ENCODE measurements around the gene FRMD1.

FRMD1 gene

GRCh38 chr6:168090706-168091105 is 11.7 kb upstream of the FRMD1 start:
- H3K4ac ChIP-seq (ENCODE audit: low read depth, low read length): no peak overlapping the region
- no peak overlapping the region for H3K4me2 ChIP-seq (ENCODE audit: low read length)
- no peaks in the 10 kb centered on the region for H3K79me2 ChIP-seq (ENCODE audit: control insufficient read depth, insufficient read depth, low read length)
- no peak overlapping the region for H3K4me3 ChIP-seq (ENCODE audit: low read length)
- H3K79me1 ChIP-seq (ENCODE audit: low read length): no peaks in the 10 kb centered on the region
- H2BK15ac ChIP-seq (replicated peaks; ENCODE audit: low read depth): no peak overlapping the region
- WGBS (ENCODE audit: extremely low coverage, insufficient coverage, low lambda C conversion rate): no CpG with 5 or more reads among the region's 17 CpGs
- H3K56ac ChIP-seq (ENCODE audit: low read length): no peak overlapping the region
- no peak overlapping the region for H2AK5ac ChIP-seq (ENCODE audit: low read length)
- no peaks in the 10 kb centered on the region for H3K4me1 ChIP-seq (ENCODE audit: control insufficient read depth, low read depth, low read length)
- H3K9ac ChIP-seq (ENCODE audit: low read length): no peak overlapping the region
- H2BK120ac ChIP-seq (ENCODE audit: low read depth, low read length): no peak overlapping the region
- no peak overlapping the region for H2BK5ac ChIP-seq (ENCODE audit: low read length)
- H3K18ac ChIP-seq (ENCODE audit: low read length): no peak overlapping the region
- no peaks in the 10 kb centered on the region for H3K27me3 ChIP-seq (ENCODE audit: insufficient read depth, low read length, poor library complexity)
- no peak overlapping the region for H4K8ac ChIP-seq (ENCODE audit: low read depth, low read length)
- no peak for DNase-seq
- no peak overlapping the region for H4K5ac ChIP-seq (ENCODE audit: low read length)
- no peaks in the 10 kb centered on the region for H3K36me3 ChIP-seq (ENCODE audit: control insufficient read depth, insufficient read depth, low read length)
- no peak overlapping the region for H3K23ac ChIP-seq (ENCODE audit: low read length)
- H3K27ac ChIP-seq (ENCODE audit: low read depth, low read length): no peak overlapping the region

GRCh38 chr6:168090064-168090690 is 11.2 kb upstream of the FRMD1 start:
- Histone ChIP-seq H4K8ac (ENCODE audit: low read depth, low read length) (no peak overlapping the region), H3K18ac (ENCODE audit: low read length) (no peak overlapping the region), H3K56ac (ENCODE audit: low read length) (no peak overlapping the region), H3K9ac (ENCODE audit: low read length) (no peak overlapping the region), H2BK5ac (ENCODE audit: low read length) (no peak overlapping the region), H3K4me1 (ENCODE audit: control insufficient read depth, low read depth, low read length) (no peaks in the 10 kb centered on the region), H2BK15ac (replicated peaks; ENCODE audit: low read depth) (no peak overlapping the region), H3K79me2 (ENCODE audit: control insufficient read depth, insufficient read depth, low read length) (no peaks in the 10 kb centered on the region), H3K79me1 (ENCODE audit: low read length) (no peaks in the 10 kb centered on the region), H3K36me3 (ENCODE audit: control insufficient read depth, insufficient read depth, low read length) (no peaks in the 10 kb centered on the region), H3K4ac (ENCODE audit: low read depth, low read length) (no peak overlapping the region), H3K23ac (ENCODE audit: low read length) (no peak overlapping the region), H3K4me3 (ENCODE audit: low read length) (no peak overlapping the region), H3K27ac (ENCODE audit: low read depth, low read length) (no peak overlapping the region), H4K5ac (ENCODE audit: low read length) (no peak overlapping the region), H3K27me3 (ENCODE audit: insufficient read depth, low read length, poor library complexity) (no peaks in the 10 kb centered on the region), H2AK5ac (ENCODE audit: low read length) (no peak overlapping the region), H2BK120ac (ENCODE audit: low read depth, low read length) (no peak overlapping the region), H3K4me2 (ENCODE audit: low read length) (no peak overlapping the region)
- no CpG with 5 or more reads among the region's 16 CpGs for WGBS (ENCODE audit: extremely low coverage, insufficient coverage, low lambda C conversion rate)
- DNase-seq: no peak

GRCh38 chr6:168089186-168090063 is 10.4 kb upstream of the FRMD1 start:
- Histone ChIP-seq H3K27me3 (ENCODE audit: insufficient read depth, low read length, poor library complexity) (no peaks in the 10 kb centered on the region), H2BK5ac (ENCODE audit: low read length) (no peak overlapping the region), H4K8ac (ENCODE audit: low read depth, low read length) (no peak overlapping the region), H3K79me2 (ENCODE audit: control insufficient read depth, insufficient read depth, low read length) (no peaks in the 10 kb centered on the region), H3K9ac (ENCODE audit: low read length) (no peak overlapping the region), H3K4me3 (ENCODE audit: low read length) (no peak overlapping the region), H4K5ac (ENCODE audit: low read length) (no peak overlapping the region), H3K27ac (ENCODE audit: low read depth, low read length) (no peak overlapping the region), H3K56ac (ENCODE audit: low read length) (no peak overlapping the region), H3K36me3 (ENCODE audit: control insufficient read depth, insufficient read depth, low read length) (no peaks in the 10 kb centered on the region), H3K4ac (ENCODE audit: low read depth, low read length) (no peak overlapping the region), H3K23ac (ENCODE audit: low read length) (no peak overlapping the region), H3K4me1 (ENCODE audit: control insufficient read depth, low read depth, low read length) (no peaks in the 10 kb centered on the region), H2BK120ac (ENCODE audit: low read depth, low read length) (no peak overlapping the region), H2BK15ac (replicated peaks; ENCODE audit: low read depth) (no peak overlapping the region), H2AK5ac (ENCODE audit: low read length) (no peak overlapping the region), H3K79me1 (ENCODE audit: low read length) (no peaks in the 10 kb centered on the region), H3K4me2 (ENCODE audit: low read length) (no peak overlapping the region), H3K18ac (ENCODE audit: low read length) (no peak overlapping the region)
- no CpG with 5 or more reads among the region's 34 CpGs for WGBS (ENCODE audit: extremely low coverage, insufficient coverage, low lambda C conversion rate)
- DNase-seq: no peak

- Histone ChIP-seq H3K4ac (ENCODE audit: low read depth, low read length) (no peak overlapping the region), H3K56ac (ENCODE audit: low read length) (peak overlapping the region; percentile 49), H3K79me2 (ENCODE audit: control insufficient read depth, insufficient read depth, low read length) (no peaks in the 10 kb centered on the region), H2BK15ac (replicated peaks; ENCODE audit: low read depth) (no peak overlapping the region), H3K36me3 (ENCODE audit: control insufficient read depth, insufficient read depth, low read length) (no peaks in the 10 kb centered on the region), H3K9ac (ENCODE audit: low read length) (no peak overlapping the region), H3K18ac (ENCODE audit: low read length) (peak overlapping the region; percentile 15), H3K4me1 (ENCODE audit: control insufficient read depth, low read depth, low read length) (no peaks in the 10 kb centered on the region), H2BK5ac (ENCODE audit: low read length) (no peak overlapping the region), H3K4me2 (ENCODE audit: low read length) (no peak overlapping the region), H3K23ac (ENCODE audit: low read length) (no peak overlapping the region), H3K79me1 (ENCODE audit: low read length) (no peaks in the 10 kb centered on the region), H4K8ac (ENCODE audit: low read depth, low read length) (no peak overlapping the region), H3K4me3 (ENCODE audit: low read length) (no peak overlapping the region), H4K5ac (ENCODE audit: low read length) (no peak overlapping the region), H2BK120ac (ENCODE audit: low read depth, low read length) (no peak overlapping the region), H2AK5ac (ENCODE audit: low read length) (no peak overlapping the region), H3K27me3 (ENCODE audit: insufficient read depth, low read length, poor library complexity) (no peaks in the 10 kb centered on the region), H3K27ac (ENCODE audit: low read depth, low read length) (peak overlapping the region; percentile 6)
- WGBS (ENCODE audit: extremely low coverage, insufficient coverage, low lambda C conversion rate): no CpG with 5 or more reads among the region's 20 CpGs
- DNase-seq: peak; percentile 91
Measured at GRCh38 chr6:168088161-168089053, 9.4 kb upstream of the FRMD1 start.

- no peak for DNase-seq
- no peaks in the 10 kb centered on the region for H3K27me3 ChIP-seq (ENCODE audit: insufficient read depth, low read length, poor library complexity)
- no peak overlapping the region for H2BK120ac ChIP-seq (ENCODE audit: low read depth, low read length)
Measured at GRCh38 chr6:168087436-168088160, 8.6 kb upstream of the FRMD1 start.

More at GRCh38 chr6:168087436-168088160, 8.6 kb upstream of the FRMD1 start:
- H3K56ac ChIP-seq (ENCODE audit: low read length): peak overlapping the region; percentile 49
- H3K4me2 ChIP-seq (ENCODE audit: low read length): no peak overlapping the region
- H2AK5ac ChIP-seq (ENCODE audit: low read length): no peak overlapping the region
- H3K79me1 ChIP-seq (ENCODE audit: low read length): no peaks in the 10 kb centered on the region
- whole genome bisulfite sequencing (ENCODE audit: extremely low coverage, insufficient coverage, low lambda C conversion rate): no CpG with 5 or more reads among the region's 25 CpGs
- H2BK15ac ChIP-seq (replicated peaks; ENCODE audit: low read depth): no peak overlapping the region
- no peak overlapping the region for H4K5ac ChIP-seq (ENCODE audit: low read length)
- no peaks in the 10 kb centered on the region for H3K79me2 ChIP-seq (ENCODE audit: control insufficient read depth, insufficient read depth, low read length)
- no peak overlapping the region for H3K27ac ChIP-seq (ENCODE audit: low read depth, low read length)
- H4K8ac ChIP-seq (ENCODE audit: low read depth, low read length): no peak overlapping the region
- no peak overlapping the region for H3K23ac ChIP-seq (ENCODE audit: low read length)
- H3K4me1 ChIP-seq (ENCODE audit: control insufficient read depth, low read depth, low read length): no peaks in the 10 kb centered on the region
- no peaks in the 10 kb centered on the region for H3K36me3 ChIP-seq (ENCODE audit: control insufficient read depth, insufficient read depth, low read length)
- no peak overlapping the region for H3K4ac ChIP-seq (ENCODE audit: low read depth, low read length)
- no peak overlapping the region for H2BK5ac ChIP-seq (ENCODE audit: low read length)
- H3K18ac ChIP-seq (ENCODE audit: low read length): peak overlapping the region; percentile 15
- no peak overlapping the region for H3K9ac ChIP-seq (ENCODE audit: low read length)
- no peak overlapping the region for H3K4me3 ChIP-seq (ENCODE audit: low read length)
